ENCODE measurements around the gene OR5AN1. TPM values are rescaled to one million over a fixed set of nuclear protein-coding genes. Genes with fewer than 3 reads are reported as not detected.
"Not testable (repeated sequence)": the region's sequence is repeated elsewhere in the genome, so short reads cannot be mapped to it uniquely, and the experiment has no call there.

Gene OR5AN1
- total RNA-seq, 1 donor: not detected

- Histone ChIP-seq H3K27ac (ENCODE audit: low read depth, low read length) (no peak overlapping the region), H3K27me3 (ENCODE audit: insufficient read depth, low read length) (no peaks in the 10 kb centered on the region), H3K9me3 (ENCODE audit: low read depth, low read length) (peaks cover 1% of the 10 kb centered on the region), H3K4me3 (ENCODE audit: insufficient read depth, low read length) (no peak overlapping the region), H3K36me3 (ENCODE audit: insufficient read depth, low read length) (no peaks in the 10 kb centered on the region), H3K4me2 (ENCODE audit: insufficient read depth, low read length) (no peak overlapping the region), H2AFZ (ENCODE audit: low read length) (no peak overlapping the region), H4K20me1 (ENCODE audit: insufficient read depth, low read length) (no peaks in the 10 kb centered on the region), H3K4me1 (ENCODE audit: insufficient read depth, low read length) (no peaks in the 10 kb centered on the region), H3K79me2 (ENCODE audit: insufficient read depth, low read length) (no peaks in the 10 kb centered on the region)
- no peak for TF ChIP-seq CTCF (IDR thresholded peaks at IDR 0.05; ENCODE audit: extremely low read depth, low read depth, low read length)
- DNase-seq (ENCODE audit: insufficient read length, low spot score, missing footprints): no peak
Measured at GRCh38 chr11:59368238-59369022, 9.7 kb downstream of the OR5AN1 start.

GRCh38 chr11:59372324-59372723, 13.6 kb downstream of the OR5AN1 start:
- H3K4me2 ChIP-seq (ENCODE audit: insufficient read depth, low read length); H2AFZ ChIP-seq (ENCODE audit: low read length); H3K27me3 ChIP-seq (ENCODE audit: insufficient read depth, low read length); H3K36me3 ChIP-seq (ENCODE audit: insufficient read depth, low read length); DNase-seq (ENCODE audit: insufficient read length, low spot score, missing footprints); H3K27ac ChIP-seq (ENCODE audit: low read depth, low read length); H3K4me3 ChIP-seq (ENCODE audit: insufficient read depth, low read length); H3K4me1 ChIP-seq (ENCODE audit: insufficient read depth, low read length); H3K9me3 ChIP-seq (ENCODE audit: low read depth, low read length); H4K20me1 ChIP-seq (ENCODE audit: insufficient read depth, low read length); H3K79me2 ChIP-seq (ENCODE audit: insufficient read depth, low read length): not testable (repeated sequence)

GRCh38 chr11:59380263-59381059, 21.8 kb downstream of the OR5AN1 start:
- Histone ChIP-seq H4K20me1 (ENCODE audit: insufficient read depth, low read length) (no peaks in the 10 kb centered on the region), H3K4me3 (ENCODE audit: insufficient read depth, low read length) (no peak overlapping the region), H3K27ac (ENCODE audit: low read depth, low read length) (no peak overlapping the region), H3K4me2 (ENCODE audit: insufficient read depth, low read length) (no peak overlapping the region), H3K4me1 (ENCODE audit: insufficient read depth, low read length) (no peaks in the 10 kb centered on the region), H3K9me3 (ENCODE audit: low read depth, low read length) (no peaks in the 10 kb centered on the region), H2AFZ (ENCODE audit: low read length) (no peak overlapping the region), H3K79me2 (ENCODE audit: insufficient read depth, low read length) (no peaks in the 10 kb centered on the region), H3K27me3 (ENCODE audit: insufficient read depth, low read length) (no peaks in the 10 kb centered on the region), H3K36me3 (ENCODE audit: insufficient read depth, low read length) (no peaks in the 10 kb centered on the region)
- no peak for TF ChIP-seq CTCF (IDR thresholded peaks at IDR 0.05; ENCODE audit: extremely low read depth, low read depth, low read length)
- DNase-seq (ENCODE audit: insufficient read length, low spot score, missing footprints): no peak

GRCh38 chr11:59394186-59394585, 35.5 kb downstream of the OR5AN1 start:
- TF ChIP-seq CTCF (IDR thresholded peaks at IDR 0.05; ENCODE audit: extremely low read depth, low read depth, low read length): no peak
- Histone ChIP-seq H3K36me3 (ENCODE audit: insufficient read depth, low read length) (no peaks in the 10 kb centered on the region), H3K4me3 (ENCODE audit: insufficient read depth, low read length) (no peak overlapping the region), H3K4me1 (ENCODE audit: insufficient read depth, low read length) (no peaks in the 10 kb centered on the region), H3K27me3 (ENCODE audit: insufficient read depth, low read length) (no peaks in the 10 kb centered on the region), H3K4me2 (ENCODE audit: insufficient read depth, low read length) (no peak overlapping the region), H3K9me3 (ENCODE audit: low read depth, low read length) (no peaks in the 10 kb centered on the region), H4K20me1 (ENCODE audit: insufficient read depth, low read length) (no peaks in the 10 kb centered on the region), H3K27ac (ENCODE audit: low read depth, low read length) (no peak overlapping the region), H3K79me2 (ENCODE audit: insufficient read depth, low read length) (no peaks in the 10 kb centered on the region), H2AFZ (ENCODE audit: low read length) (no peak overlapping the region)
- no peak for DNase-seq (ENCODE audit: insufficient read length, low spot score, missing footprints)
